ENCODE results near the gene RPL29.
A peak's percentile ranks its signal among the peaks of the same experiment; 100 is the strongest.

Gene RPL29

GRCh38 chr3:51974963-51975851 is 20.5 kb downstream of the RPL29 start, which contains the start of gene ABHD14A:
Gene ABHD14A (plus strand): TSS chr3:51975064. CDS start chr3:51975136, 72 bp downstream.
- TF ChIP-seq MAX (IDR thresholded peaks at IDR 0.05) (peak; percentile 66; the same call in 1 of the 2 replicates), NFIC (IDR thresholded peaks at IDR 0.05) (no peak), ZBTB7A (IDR thresholded peaks at IDR 0.05; ENCODE audit: low read depth) (0 out of 2 replicates have a peak, but pooled peaks have one; percentile 33), TAF1 (IDR thresholded peaks at IDR 0.05; ENCODE audit: low read depth) (no peak; the same call in 1 of the 2 replicates), YY1 (IDR thresholded peaks at IDR 0.05; ENCODE audit: low read depth) (peak; percentile 86), REST (IDR thresholded peaks at IDR 0.05; ENCODE audit: low read depth) (no peak), EP300 (IDR thresholded peaks at IDR 0.05; ENCODE audit: borderline replicate concordance) (peak; percentile 39; the same call in 1 of the 2 replicates), FOXM1 (IDR thresholded peaks at IDR 0.05; ENCODE audit: borderline replicate concordance, low read depth) (no peak)

- TF ChIP-seq TAF1 (IDR thresholded peaks at IDR 0.05; ENCODE audit: low read depth) (no peak), YY1 (IDR thresholded peaks at IDR 0.05; ENCODE audit: low read depth) (0 out of 2 replicates have a peak, but pooled peaks have one; percentile 17)
Observed at GRCh38 chr3:51974277-51974962, 21.3 kb downstream of the RPL29 start.

GRCh38 chr3:51971350-51971749 is 24.3 kb downstream of the RPL29 start:
- TF ChIP-seq CREB1 (IDR thresholded peaks at IDR 0.05; ENCODE audit: low read depth) (no peak), EGR1 (IDR thresholded peaks at IDR 0.05) (no peak), TCF12 (IDR thresholded peaks at IDR 0.05; ENCODE audit: low read depth) (no peak), MAX (IDR thresholded peaks at IDR 0.05) (no peak), RAD21 (IDR thresholded peaks at IDR 0.05; ENCODE audit: low read depth) (no peak), TAF1 (IDR thresholded peaks at IDR 0.05; ENCODE audit: low read depth) (no peak), ZBTB7A (IDR thresholded peaks at IDR 0.05; ENCODE audit: low read depth) (no peak), REST (IDR thresholded peaks at IDR 0.05; ENCODE audit: low read depth) (no peak), FOXM1 (IDR thresholded peaks at IDR 0.05; ENCODE audit: borderline replicate concordance, low read depth) (no peak), YY1 (IDR thresholded peaks at IDR 0.05; ENCODE audit: low read depth) (no peak), CEBPB (IDR thresholded peaks at IDR 0.05) (no peak), TEAD4 (IDR thresholded peaks at IDR 0.05) (no peak), EP300 (IDR thresholded peaks at IDR 0.05; ENCODE audit: borderline replicate concordance) (no peak), NFIC (IDR thresholded peaks at IDR 0.05) (no peak), USF1 (IDR thresholded peaks at IDR 0.05) (no peak)

- TF ChIP-seq MAX (IDR thresholded peaks at IDR 0.05) (no peak), TAF1 (IDR thresholded peaks at IDR 0.05; ENCODE audit: low read depth) (no peak), USF1 (IDR thresholded peaks at IDR 0.05) (no peak), FOXM1 (IDR thresholded peaks at IDR 0.05; ENCODE audit: borderline replicate concordance, low read depth) (no peak), ZBTB7A (IDR thresholded peaks at IDR 0.05; ENCODE audit: low read depth) (no peak)
Observed at GRCh38 chr3:51970606-51971300, 24.9 kb downstream of the RPL29 start.

GRCh38 chr3:51969841-51970240 is 25.9 kb downstream of the RPL29 start:
- TF ChIP-seq TCF12 (IDR thresholded peaks at IDR 0.05; ENCODE audit: low read depth), result no peak
- no peak for TF ChIP-seq TEAD4 (IDR thresholded peaks at IDR 0.05)
- TF ChIP-seq NFIC (IDR thresholded peaks at IDR 0.05), result no peak
- no peak for TF ChIP-seq USF1 (IDR thresholded peaks at IDR 0.05)
- TF ChIP-seq YY1 (IDR thresholded peaks at IDR 0.05; ENCODE audit: low read depth), result no peak
- no peak for TF ChIP-seq ZBTB7A (IDR thresholded peaks at IDR 0.05; ENCODE audit: low read depth)
- no peak for TF ChIP-seq MAX (IDR thresholded peaks at IDR 0.05)
- TF ChIP-seq REST (IDR thresholded peaks at IDR 0.05; ENCODE audit: low read depth), result no peak
- TF ChIP-seq FOXM1 (IDR thresholded peaks at IDR 0.05; ENCODE audit: borderline replicate concordance, low read depth), result no peak
- TF ChIP-seq EGR1 (IDR thresholded peaks at IDR 0.05), result no peak
- TF ChIP-seq CREB1 (IDR thresholded peaks at IDR 0.05; ENCODE audit: low read depth), result no peak
- TF ChIP-seq CEBPB (IDR thresholded peaks at IDR 0.05), result no peak
- TF ChIP-seq RAD21 (IDR thresholded peaks at IDR 0.05; ENCODE audit: low read depth), result no peak
- TF ChIP-seq TAF1 (IDR thresholded peaks at IDR 0.05; ENCODE audit: low read depth), result no peak
- TF ChIP-seq EP300 (IDR thresholded peaks at IDR 0.05; ENCODE audit: borderline replicate concordance), result no peak
